Fibroblast of skin of right biceps (primary cell): ENCODE results near the gene CARNS1.

ENCODE experiments used
- DNase-seq: peaks from one replicate; pipeline ENCODE4 v3.0.0-alpha.2; 2013

CARNS1 gene

GRCh38 chr11:67445515-67445914, 30.0 kb downstream of the CARNS1 start:
- DNase-seq: no peak

DNA sequence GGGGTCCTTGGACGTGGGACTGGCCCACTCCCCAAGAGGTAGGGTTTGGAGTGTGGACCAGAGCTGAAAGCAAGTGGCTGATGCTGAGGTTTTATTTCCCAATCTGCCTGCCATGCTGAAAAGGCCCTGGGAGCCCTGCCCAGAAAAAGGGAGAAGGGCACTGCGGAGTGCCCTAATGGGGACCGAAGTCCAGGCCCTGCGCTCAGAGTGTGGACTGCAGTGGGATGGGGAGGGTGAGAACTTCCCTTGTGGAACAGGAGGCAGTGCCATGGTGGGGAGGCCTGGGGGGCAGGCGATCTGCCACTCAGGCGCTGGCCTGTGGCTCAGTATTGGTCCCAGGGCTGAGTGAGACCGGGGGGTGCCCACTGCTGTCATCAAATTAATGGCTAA, 32.7 kb downstream of the CARNS1 start:
- no peak for DNase-seq

DNA sequence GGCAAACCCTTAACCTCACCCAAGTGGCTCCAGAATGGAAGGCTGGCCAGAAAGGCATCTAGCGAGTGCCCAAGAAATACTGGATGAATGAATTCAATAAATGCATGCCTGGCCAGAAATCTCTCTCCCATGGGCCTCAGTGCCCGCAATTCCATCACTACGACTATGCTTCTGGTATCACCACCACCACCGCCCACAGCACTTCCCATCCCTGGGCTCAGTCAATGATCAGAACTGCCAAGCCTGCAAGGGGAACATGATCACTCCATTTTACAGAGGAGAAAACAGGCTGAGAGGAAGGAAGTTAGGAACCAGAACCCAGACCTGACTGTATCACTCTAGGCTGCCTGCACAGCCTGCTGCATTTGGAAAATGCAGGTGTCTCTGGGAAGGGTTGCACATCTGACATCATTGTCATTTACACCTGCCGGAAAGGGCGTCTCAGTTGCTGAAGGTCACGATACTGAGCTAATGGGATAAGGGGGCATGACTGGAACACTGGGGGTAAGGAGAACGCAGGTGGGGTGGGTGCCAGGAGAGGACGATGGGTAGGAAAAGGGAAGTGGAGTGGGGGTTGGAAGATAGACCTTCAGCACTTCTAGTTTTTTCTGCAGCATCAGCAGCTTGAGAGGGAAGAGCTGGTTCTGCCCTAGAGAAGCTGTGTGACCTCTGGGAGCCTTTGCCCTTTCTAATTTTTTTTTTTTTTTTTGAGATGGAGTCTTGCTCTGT, 33.8 kb downstream of the CARNS1 start:
- DNase-seq: no peak

- no peak for DNase-seq
Measured at GRCh38 chr11:67450796-67451657, 35.5 kb downstream of the CARNS1 start.

- DNase-seq: no peak
Measured at GRCh38 chr11:67451658-67451976, 36.1 kb downstream of the CARNS1 start.

GRCh38 chr11:67452141-67452952, 36.9 kb downstream of the CARNS1 start, which contains the start of gene GPR152:
TSS of gene GPR152 (minus strand) at chr11:67452729. CDS start at chr11:67452724, 5 bp downstream.
- DNase-seq: no peak

DNA sequence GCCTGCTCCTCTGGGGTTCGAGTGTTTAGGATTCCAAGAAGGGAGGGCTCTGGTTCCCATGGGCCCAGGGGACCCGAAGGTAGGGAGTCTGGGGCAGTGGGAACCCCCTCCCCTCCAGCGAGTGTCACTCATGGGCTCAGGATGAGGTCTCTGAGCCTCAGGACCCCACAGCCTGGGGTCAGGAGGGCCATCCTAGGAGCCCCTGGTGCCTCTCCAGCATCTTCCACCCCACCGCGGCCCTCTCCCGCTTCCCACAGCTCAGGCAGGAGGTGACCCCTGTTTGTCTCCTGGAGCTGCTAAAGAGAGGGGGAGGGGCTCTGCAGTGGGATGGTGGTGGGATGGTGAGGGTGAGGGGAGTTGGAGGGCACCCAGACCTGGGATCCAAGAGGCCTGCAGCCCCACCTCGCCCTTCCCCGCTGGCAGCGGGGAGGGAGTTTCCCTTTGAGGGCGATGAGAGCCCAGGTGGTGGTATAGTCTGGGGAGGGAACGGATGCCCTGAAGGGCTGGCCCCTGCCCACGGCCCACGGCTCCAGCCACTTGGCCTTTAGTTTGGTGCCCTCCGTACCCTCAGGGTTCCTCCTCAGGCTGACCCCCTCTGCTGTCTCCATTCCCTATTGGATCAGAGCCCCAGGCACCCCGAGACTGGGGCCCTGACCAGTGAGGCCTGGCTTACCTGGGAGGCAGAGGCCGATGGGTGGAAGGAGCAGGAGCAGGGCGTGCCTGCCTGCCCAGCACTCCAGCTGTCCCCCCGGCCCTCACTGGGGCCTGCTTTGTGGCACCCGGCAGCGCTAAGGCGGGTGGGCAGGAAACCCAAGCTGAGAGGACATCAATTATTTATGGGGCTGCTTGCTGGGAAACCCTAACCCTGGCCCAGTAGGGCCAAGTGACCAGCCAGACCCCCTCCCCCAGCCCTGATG, 38.6 kb downstream of the CARNS1 start:
- no peak for DNase-seq

DNA sequence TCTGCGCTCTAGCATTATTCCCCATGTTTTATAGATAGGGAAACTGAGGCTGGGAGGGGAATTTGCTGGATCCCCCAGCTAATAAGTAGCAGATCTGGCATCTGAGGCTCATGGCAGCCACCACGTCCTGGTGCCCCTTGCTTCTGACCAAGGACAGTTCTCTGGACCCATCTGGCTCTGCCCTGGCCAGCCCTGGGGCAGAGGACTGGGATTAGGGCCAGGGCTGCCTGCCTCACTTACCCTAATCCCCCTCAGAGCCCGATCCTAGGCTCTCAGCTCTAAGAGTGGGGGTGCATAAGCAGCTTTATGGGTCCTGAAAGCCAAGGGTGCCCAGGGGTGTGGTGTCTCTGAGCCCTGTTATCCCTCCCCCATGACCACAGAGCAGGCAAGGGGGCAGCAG, 39.6 kb downstream of the CARNS1 start, which contains the start of gene CABP4:
Gene CABP4 (plus strand): TSS at position 301 of the 400 bp plus-strand sequence. CDS start 70 bp downstream, at position 371.
- no peak for DNase-seq

DNA sequence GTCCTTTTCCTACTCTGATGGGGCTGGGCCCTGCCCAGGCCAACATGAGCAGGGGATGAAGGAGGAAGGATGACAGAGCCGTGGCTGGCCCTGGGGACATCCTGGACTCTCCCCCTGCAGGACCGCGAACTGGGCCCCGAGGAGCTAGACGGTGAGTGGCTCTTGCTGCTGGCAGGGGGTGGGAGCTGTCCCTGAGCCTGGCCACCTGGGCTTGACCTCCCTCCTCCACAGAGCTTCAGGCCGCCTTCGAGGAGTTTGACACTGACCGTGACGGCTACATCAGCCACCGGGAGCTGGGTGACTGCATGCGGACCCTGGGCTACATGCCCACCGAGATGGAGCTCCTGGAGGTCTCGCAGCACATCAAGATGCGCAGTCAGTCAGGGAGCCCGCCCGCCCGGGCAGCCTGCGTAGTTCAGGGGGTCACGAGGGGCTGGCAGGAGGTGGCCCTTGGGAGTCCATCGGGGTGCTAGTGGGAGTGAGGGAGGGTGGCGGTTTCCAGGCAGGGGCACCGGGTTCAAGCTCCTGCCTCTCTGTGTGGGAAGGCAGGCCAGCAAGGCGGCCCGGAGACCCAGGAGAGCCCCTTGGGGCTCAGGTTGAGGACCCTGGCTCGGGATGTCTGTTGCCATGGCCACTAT, 40.7 kb downstream of the CARNS1 start:
- no peak for DNase-seq

GRCh38 chr11:67457453-67457852, 42.0 kb downstream of the CARNS1 start:
- no peak for DNase-seq

DNA sequence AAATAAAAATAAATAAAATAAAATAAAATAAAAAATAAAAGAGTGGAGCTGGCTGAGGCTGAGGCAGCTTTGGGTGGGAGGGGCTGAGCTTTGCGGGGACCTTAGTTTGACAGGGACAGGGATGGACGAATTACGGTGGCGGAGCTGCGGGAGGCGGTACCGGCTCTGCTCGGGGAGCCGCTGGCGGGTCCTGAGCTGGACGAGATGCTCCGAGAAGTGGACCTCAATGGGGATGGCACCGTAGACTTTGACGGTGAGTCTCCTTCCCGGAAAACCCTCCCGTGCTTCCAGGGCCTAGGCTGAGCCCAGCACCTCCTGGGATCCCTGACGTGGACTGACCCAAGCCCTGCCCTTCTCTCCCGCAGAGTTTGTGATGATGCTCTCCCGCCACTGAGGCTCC, 42.8 kb downstream of the CARNS1 start:
- DNase-seq: no peak

DNA sequence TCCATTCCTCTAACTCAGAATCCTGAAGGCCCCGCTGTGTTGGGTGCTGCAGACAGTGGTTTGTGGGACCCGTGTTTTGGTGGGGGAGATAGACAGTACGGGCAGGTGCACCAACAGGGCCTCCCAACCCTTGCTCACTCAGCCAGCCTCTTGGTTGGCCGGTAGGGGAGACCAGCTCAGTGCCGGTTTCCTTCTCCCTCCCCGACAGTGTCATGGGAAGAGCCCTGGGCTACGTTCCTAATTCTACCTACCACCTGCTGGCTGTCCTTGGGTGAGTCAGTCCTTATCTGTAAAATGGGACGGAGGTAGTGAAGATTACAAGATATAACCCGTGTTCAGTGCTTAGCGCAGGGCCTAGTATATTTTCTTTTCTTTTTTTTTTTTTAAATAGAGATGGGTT, 47.7 kb downstream of the CARNS1 start:
- no peak for DNase-seq

GRCh38 chr11:67463680-67464410, 48.4 kb downstream of the CARNS1 start:
- no peak for DNase-seq

DNA sequence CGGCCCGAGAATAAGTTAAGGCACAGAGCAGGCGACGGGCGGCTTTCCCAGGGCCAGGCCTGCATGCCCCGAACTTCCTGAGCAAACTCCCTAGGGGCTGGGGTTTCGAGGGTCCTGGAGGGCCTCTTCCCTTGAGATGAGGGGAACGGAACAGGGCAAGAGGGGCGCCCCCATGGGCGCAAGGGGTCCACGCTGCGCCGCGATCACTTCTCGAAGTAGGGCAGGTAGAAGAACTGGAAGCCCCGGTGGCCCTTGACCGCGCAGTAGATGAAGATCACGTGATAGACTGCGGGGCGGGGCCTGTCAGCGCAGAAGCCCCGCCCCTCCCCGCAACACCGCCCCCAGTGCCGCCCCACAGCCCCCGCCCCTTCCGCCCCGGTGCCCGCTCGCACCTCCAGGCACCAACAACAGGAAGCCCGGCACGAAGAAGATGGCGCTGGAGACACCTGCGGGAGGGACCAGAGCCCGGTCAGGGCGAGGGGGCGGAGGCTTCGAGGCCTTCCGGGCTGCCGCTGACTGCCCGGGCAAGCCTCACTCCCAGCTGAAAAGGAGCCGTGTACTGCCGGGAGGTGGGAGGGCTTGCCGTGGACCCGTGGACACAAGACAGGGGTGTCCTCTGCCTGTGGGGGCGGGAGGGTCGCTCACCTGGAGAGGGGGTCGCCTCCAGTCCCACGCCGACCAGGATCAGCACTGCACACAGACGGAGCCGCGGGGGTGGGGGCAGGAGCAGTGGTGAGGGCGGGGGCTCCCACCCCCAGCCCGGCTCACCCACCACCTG, 49.1 kb downstream of the CARNS1 start:
- peak; percentile 73 for DNase-seq

DNA sequence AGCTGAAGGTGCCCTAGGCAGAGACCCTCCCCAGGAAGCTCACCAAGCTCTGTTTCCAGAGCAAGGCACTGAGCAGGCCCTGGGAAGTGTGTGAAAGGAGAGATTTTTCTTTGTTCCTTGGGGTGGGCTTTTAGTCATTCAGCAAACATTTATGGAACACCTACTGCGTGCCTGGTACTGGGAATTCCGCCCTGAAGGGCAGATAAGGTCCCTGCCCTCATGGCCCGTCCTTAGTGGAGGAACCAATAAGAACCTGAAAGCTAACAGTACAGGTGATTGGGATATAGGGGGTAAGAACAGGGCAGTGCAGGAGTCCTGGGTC, 49.7 kb downstream of the CARNS1 start:
- DNase-seq: no peak

- DNase-seq: peak; percentile 33
Measured at GRCh38 chr11:67465530-67465929, 50.1 kb downstream of the CARNS1 start.

DNA sequence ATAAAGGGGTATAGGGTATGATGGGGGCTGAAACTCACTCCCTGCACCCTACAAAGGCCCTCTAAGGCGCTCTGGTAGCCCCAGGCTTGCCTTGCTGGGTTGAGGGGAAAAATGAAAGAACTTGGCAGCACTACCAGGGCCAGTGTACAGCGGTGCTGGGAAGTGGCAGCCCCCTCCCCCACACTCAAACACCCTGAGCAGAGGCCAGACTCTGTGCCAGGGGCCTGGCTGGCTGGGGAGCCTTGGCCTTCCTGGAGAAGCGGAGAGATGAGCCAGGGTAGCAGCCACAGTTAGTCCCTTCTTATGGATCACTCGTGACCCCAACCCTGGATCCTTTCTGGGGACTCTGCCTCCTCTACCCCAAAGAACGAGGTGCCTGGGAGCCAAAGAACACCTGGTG, 50.9 kb downstream of the CARNS1 start:
- DNase-seq: no peak

DNA sequence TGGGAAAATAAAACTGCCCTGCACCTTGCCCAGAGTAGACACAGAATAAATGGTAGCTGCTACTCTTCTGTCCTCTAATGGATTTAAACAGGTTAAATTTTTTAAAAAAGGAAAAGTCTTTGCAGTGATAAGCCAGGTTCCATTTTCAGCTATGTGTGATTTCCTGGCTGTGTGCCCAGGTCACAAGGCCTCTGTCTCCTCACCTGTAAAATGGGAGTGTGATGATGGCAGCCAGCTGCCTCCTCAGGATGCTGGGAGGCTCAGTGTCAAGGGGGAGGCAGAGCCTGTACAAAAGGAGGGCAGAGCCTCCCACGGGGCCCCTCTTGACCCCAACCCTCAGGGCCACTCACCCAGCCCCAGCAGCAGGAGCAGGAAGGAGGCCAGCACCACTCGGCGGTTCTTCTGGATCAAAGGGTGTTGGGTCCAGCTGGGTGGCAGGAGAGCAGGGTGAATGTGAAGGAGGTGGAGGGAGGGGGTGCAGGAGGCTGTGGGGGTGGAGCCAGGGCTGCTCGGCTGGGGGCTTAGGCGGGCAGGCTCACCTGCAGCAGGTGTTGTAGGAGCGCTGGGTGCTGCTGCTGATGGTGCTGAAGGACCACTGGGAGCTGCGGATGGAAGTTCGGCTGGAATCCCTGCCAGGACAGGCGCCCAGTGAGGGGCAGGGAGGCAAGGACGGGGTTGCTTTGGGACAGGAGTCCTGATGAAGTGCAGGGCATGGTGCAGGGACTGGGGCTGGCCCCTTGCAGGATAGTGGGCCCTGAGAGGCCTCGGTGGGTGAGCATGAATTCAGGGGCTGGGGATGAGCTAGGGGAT, 51.7 kb downstream of the CARNS1 start:
- DNase-seq: no peak

DNA sequence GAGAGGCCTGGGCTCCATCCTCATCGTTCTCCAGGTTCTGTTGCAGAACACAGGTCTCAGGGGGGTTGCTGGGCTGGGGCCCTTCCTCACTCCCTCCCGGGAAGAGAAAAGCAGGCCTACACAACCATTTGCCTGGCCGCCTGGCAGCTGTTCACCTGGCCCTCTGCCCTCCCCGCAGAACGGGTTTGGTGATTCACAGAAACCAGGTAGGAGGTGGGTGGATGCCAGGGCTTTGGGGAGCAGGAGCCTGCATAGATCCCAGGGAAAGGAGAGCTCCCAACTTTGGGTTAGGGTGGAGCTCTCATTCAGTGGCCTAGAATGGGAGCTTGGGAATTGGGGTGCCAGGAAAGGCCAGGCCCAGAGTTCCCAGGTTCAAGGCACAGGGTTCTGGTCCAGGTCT, 52.6 kb downstream of the CARNS1 start:
- DNase-seq: no peak

- DNase-seq: no peak
Measured at GRCh38 chr11:67468456-67468758, 52.9 kb downstream of the CARNS1 start.
